MM.1S (cell line): ENCODE measurements around the gene TNFRSF8.

ENCODE experiments used
- DNase-seq: peaks from one replicate; pipeline ENCODE4 v3.0.0-alpha.2; 2015
- H2AFZ ChIP-seq: fragments of 300-600 bp; sonication (generic); 2 replicates; pipeline ENCODE4 v1.6.0; 2016; ENCODE audit warnings: antibody characterized with exemption, low read length
- H3F3A ChIP-seq: fragments of 300-600 bp; sonication (generic); 2 replicates; pipeline ENCODE4 v1.6.1; 2016; ENCODE audit warnings: mild to moderate bottlenecking, antibody characterized with exemption, low read length, moderate library complexity, mixed read lengths; ENCODE audit not compliant: insufficient read depth
- H3K27ac ChIP-seq: fragments of 300-600 bp; sonication (generic); 2 replicates; pipeline ENCODE4 v1.5.1; 2016; ENCODE audit warnings: mild to moderate bottlenecking, low read length
- H3K27me3 ChIP-seq: fragments of 300-600 bp; sonication (generic); replicated peaks from 2 replicates; pipeline ENCODE4 v1.6.0; 2016; ENCODE audit warnings: low read length; ENCODE audit not compliant: insufficient read depth
- H3K36me3 ChIP-seq: fragments of 300-600 bp; sonication (generic); replicated peaks from 2 replicates; pipeline ENCODE4 v1.6.1; 2016; ENCODE audit warnings: mild to moderate bottlenecking, low read length, mixed read lengths; ENCODE audit not compliant: insufficient read depth
- H3K4me1 ChIP-seq: fragments of 300-600 bp; sonication (generic); 2 replicates; pipeline ENCODE4 v1.6.1; 2016; ENCODE audit warnings: low read length, mixed read lengths
- H3K4me2 ChIP-seq: fragments of 300-600 bp; sonication (generic); 2 replicates; pipeline ENCODE4 v1.6.0; 2016; ENCODE audit warnings: low read depth, low read length
- H3K4me3 ChIP-seq: fragments of 300-600 bp; sonication (generic); 2 replicates; pipeline ENCODE4 v1.5.1; 2016; ENCODE audit warnings: low read length, mixed read lengths
- H3K79me2 ChIP-seq: fragments of 300-600 bp; sonication (generic); 2 replicates; pipeline ENCODE4 v1.6.1; 2016; ENCODE audit warnings: mixed run types, low read length, mixed read lengths
- H3K9ac ChIP-seq: fragments of 300-600 bp; sonication (generic); 2 replicates; pipeline ENCODE4 v1.6.1; 2016; ENCODE audit warnings: low read length, mixed read lengths
- H3K9me2 ChIP-seq: fragments of 300-600 bp; sonication (generic); replicated peaks from 2 replicates; pipeline ENCODE4 v1.6.1; 2016; ENCODE audit warnings: mild to moderate bottlenecking, low read length, mixed read lengths; ENCODE audit not compliant: insufficient read depth
- H3K9me3 ChIP-seq: fragments of 300-600 bp; sonication (generic); replicated peaks from 2 replicates; pipeline ENCODE4 v1.6.1; 2016; ENCODE audit warnings: mild to moderate bottlenecking, low read length, mixed read lengths; ENCODE audit not compliant: insufficient read depth
- H4K20me1 ChIP-seq: fragments of 300-600 bp; sonication (generic); 2 replicates; pipeline ENCODE4 v1.6.1; 2016; ENCODE audit warnings: mild to moderate bottlenecking, low read length, moderate library complexity, mixed read lengths; ENCODE audit not compliant: insufficient read depth
- CTCF ChIP-seq: fragments of 300-600 bp; sonication (generic); IDR thresholded peaks from 2 replicates; pipeline ENCODE4 v1.5.1; 2016; ENCODE audit warnings: antibody characterized with exemption, low read length, mixed read lengths
- EZH2 ChIP-seq: fragments of 300-600 bp; sonication (generic); optimal IDR thresholded peaks from 2 replicates; pipeline ENCODE3; 2017; ENCODE audit warnings: low read depth, mild to moderate bottlenecking, antibody characterized with exemption, low read length, mixed read lengths
- EZH2phosphoT487 ChIP-seq: fragments of 300-600 bp; sonication (generic); IDR thresholded peaks from 2 replicates; pipeline ENCODE4 v1.6.1; 2018; ENCODE audit warnings: antibody characterized with exemption, low read length

Gene TNFRSF8

DNA sequence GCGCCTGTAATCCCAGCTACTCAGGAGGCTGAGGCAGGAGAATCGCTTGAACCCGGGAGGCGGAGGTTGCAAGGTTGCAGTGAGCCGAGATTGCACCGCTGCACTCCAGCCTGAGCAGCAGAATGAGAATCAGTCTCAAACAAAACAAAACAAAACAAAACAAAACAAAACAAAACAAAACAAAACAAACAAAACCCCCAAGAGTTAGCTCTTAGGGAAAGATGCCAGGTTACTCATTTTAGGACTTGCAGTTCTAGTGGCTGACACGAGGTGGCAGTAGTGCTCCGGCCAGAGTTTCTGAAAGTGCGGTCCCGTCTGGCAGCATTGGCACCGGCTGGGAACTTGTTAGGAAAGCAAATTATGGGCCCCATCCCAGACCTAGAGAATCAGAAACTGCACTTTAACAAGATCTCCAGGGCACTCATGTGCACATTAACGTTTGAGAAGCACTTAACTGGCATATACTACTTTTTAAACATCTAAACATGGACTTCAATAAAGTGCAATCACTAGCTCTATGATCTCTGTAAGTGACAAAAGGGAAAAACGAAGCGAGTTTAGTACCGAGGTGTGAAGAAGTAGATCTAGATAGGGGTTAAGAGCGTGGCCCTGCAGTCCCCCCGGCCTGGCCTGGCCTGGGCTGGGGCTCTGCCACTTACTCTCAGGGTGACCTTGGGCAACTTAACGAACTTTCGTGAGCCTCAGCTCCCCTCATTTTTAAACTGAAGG, 61.8 kb downstream of the TNFRSF8 start:
- Histone ChIP-seq H3K27ac (no peak overlapping the region), H3K4me1 (no peaks in the 10 kb centered on the region), H2AFZ (no peak overlapping the region), H3K9me3 (no peaks in the 10 kb centered on the region), H3K36me3 (no peaks in the 10 kb centered on the region), H3K27me3 (0 out of 2 replicates have a peak, but pooled peaks cover 5% of the 10 kb centered on the region), H3K4me2 (peak overlapping the region; percentile 4; the same call in 1 of the 2 replicates), H3K9ac (no peak overlapping the region), H4K20me1 (no peaks in the 10 kb centered on the region), H3F3A (no peaks in the 10 kb centered on the region), H3K9me2 (no peaks in the 10 kb centered on the region), H3K4me3 (no peak overlapping the region), H3K79me2 (no peaks in the 10 kb centered on the region)
- no peak for TF ChIP-seq EZH2
- no peak for TF ChIP-seq EZH2phosphoT487
- TF ChIP-seq CTCF, result peak; percentile 87
- peak; percentile 54 for DNase-seq

- no peak overlapping the region for H3K4me2 ChIP-seq
- H3K4me1 ChIP-seq, result no peaks in the 10 kb centered on the region
- H2AFZ ChIP-seq, result no peak overlapping the region
- H3K27me3 ChIP-seq, result no peaks in the 10 kb centered on the region
- H3K9me3 ChIP-seq, result no peaks in the 10 kb centered on the region
- no peaks in the 10 kb centered on the region for H3K9me2 ChIP-seq
- H4K20me1 ChIP-seq, result no peaks in the 10 kb centered on the region
- no peak for DNase-seq
- no peak overlapping the region for H3K4me3 ChIP-seq
- H3K9ac ChIP-seq, result no peak overlapping the region
- H3K36me3 ChIP-seq, result no peaks in the 10 kb centered on the region
- H3K79me2 ChIP-seq, result no peaks in the 10 kb centered on the region
- no peaks in the 10 kb centered on the region for H3F3A ChIP-seq
- no peak overlapping the region for H3K27ac ChIP-seq
- TF ChIP-seq EZH2, result no peak
- no peak for TF ChIP-seq EZH2phosphoT487
- TF ChIP-seq CTCF, result no peak
These were observed 62.6 kb downstream of the TNFRSF8 start for GRCh38 chr1:12125422-12126355.

GRCh38 chr1:12126781-12127180, 63.7 kb downstream of the TNFRSF8 start:
- no peak overlapping the region for H3K4me2 ChIP-seq

More at GRCh38 chr1:12126781-12127180, 63.7 kb downstream of the TNFRSF8 start:
- TF ChIP-seq CTCF (no peak), EZH2 (no peak), EZH2phosphoT487 (no peak)
- no peak overlapping the region for H2AFZ ChIP-seq
- H3K9ac ChIP-seq, result no peak overlapping the region
- no peak overlapping the region for H3K27ac ChIP-seq
- H4K20me1 ChIP-seq, result no peaks in the 10 kb centered on the region
- no peaks in the 10 kb centered on the region for H3K79me2 ChIP-seq
- H3K36me3 ChIP-seq, result no peaks in the 10 kb centered on the region
- DNase-seq, result no peak
- no peaks in the 10 kb centered on the region for H3F3A ChIP-seq
- H3K27me3 ChIP-seq, result no peaks in the 10 kb centered on the region
- H3K4me1 ChIP-seq, result no peaks in the 10 kb centered on the region
- no peak overlapping the region for H3K4me3 ChIP-seq
- H3K9me3 ChIP-seq, result no peaks in the 10 kb centered on the region
- H3K9me2 ChIP-seq, result no peaks in the 10 kb centered on the region
